ENCODE data around the gene OR11A1.

GRCh38 chr6:29489286-29489685 is 32.4 kb upstream of the OR11A1 start:
- TF ChIP-seq, protein P1, sequence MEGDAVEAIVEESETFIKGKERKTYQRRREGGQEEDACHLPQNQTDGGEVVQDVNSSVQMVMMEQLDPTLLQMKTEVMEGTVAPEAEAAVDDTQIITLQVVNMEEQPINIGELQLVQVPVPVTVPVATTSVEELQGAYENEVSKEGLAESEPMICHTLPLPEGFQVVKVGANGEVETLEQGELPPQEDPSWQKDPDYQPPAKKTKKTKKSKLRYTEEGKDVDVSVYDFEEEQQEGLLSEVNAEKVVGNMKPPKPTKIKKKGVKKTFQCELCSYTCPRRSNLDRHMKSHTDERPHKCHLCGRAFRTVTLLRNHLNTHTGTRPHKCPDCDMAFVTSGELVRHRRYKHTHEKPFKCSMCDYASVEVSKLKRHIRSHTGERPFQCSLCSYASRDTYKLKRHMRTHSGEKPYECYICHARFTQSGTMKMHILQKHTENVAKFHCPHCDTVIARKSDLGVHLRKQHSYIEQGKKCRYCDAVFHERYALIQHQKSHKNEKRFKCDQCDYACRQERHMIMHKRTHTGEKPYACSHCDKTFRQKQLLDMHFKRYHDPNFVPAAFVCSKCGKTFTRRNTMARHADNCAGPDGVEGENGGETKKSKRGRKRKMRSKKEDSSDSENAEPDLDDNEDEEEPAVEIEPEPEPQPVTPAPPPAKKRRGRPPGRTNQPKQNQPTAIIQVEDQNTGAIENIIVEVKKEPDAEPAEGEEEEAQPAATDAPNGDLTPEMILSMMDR (conservative IDR thresholded peaks at IDR 0.05; ENCODE audit: low read depth, low read length) = no peak
- TF ChIP-seq EZH2 (IDR thresholded peaks at IDR 0.05; ENCODE audit: low read length, unreplicated experiment) = no peak

Data from PC-3 (cell line).